ENCODE measurements around the gene ITPK1.

GRCh38 chr14:93065272-93065730, 50.4 kb downstream of the ITPK1 start:
- TF ChIP-seq EZH2 (IDR thresholded peaks at IDR 0.05) (no peak), POLR2AphosphoS5 (IDR thresholded peaks at IDR 0.05; ENCODE audit: borderline replicate concordance, low read depth, low read length) (no peak), FOXP2 (optimal IDR thresholded peaks at IDR 0.05; ENCODE audit: control extremely low read depth, extremely low read length, insufficient read depth) (no peak)

All from SK-N-MC (cell line).